HG03439 (cell line): ENCODE data around the gene RPL7A.
"Not testable (repeated sequence)": the region's sequence is repeated elsewhere in the genome, so short reads cannot be mapped to it uniquely, and the experiment has no call there.

Experiments used
- ATAC-seq: cut with Tn5 transposase; IDR thresholded peaks from one replicate; pipeline ENCODE4 v1.9.1; 2021; ENCODE audit warnings: mild to moderate bottlenecking, moderate library complexity; ENCODE audit not compliant: unreplicated experiment

Gene RPL7A

DNA sequence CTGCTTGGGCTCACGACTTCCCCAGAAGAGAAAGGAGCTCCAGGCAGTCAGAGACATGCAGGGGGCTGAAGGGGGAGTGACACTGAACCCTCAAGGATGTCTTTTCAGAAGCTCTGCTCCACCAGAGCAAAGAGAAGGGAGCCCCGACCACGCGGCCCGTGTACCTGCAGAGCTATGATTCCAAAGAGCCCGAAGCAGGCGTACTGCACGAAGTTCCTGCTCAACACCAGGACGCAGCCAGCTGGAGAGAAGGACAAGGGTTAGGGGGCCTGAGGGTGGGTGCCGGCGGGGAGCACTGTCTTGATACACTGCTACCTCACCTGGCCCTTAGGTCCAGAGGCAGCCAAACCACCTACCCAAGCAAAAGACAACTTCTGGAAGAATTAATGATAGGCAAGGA is 18.4 kb downstream of the RPL7A start:
- ATAC-seq, result no peak

DNA sequence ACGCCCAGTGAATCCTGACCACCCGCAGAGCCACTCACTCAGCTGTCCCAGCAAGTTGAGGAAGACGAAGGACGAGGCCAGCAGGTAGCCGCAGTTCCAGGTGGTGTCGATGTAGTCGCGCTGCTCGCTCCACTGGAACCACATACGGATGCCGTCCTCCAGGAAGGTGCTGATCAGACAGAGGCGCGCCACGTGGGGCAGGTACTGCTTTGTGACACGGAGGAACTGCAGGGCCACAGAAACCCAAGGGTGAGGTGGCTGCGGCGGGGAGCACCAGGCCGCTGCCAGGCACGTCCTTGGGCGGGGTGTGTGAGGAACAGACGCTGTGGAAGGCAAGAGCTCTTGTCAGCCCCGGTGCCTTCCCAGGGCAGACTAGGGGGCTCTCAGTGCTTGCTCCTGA is 19.2 kb downstream of the RPL7A start:
- no peak for ATAC-seq

DNA sequence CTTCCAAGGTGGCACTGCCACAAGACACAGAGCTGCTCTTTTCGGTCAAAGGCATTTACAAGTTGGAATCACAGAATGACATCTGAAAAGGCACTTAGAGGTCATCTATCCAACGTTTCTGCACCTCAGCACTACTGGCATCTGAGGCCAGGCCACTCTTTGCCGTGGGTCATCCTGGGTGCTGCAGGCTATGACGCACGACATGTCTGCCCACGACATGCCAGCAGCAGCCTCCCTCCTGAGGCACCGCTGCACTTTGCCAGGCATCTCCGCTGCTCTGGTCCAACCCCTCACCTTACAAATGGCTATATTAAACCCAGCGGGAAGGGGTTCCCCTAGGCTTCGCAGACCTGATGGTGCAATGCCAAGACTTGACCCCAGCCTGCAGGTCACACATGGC is 19.8 kb downstream of the RPL7A start:
- no peak for ATAC-seq

- ATAC-seq, result no peak
Measured at GRCh38 chr9:133368249-133368881, 20.3 kb downstream of the RPL7A start.

- no peak for ATAC-seq
Measured at GRCh38 chr9:133369422-133369821, 21.4 kb downstream of the RPL7A start.

- no peak for ATAC-seq
Measured at GRCh38 chr9:133369933-133370332, 21.9 kb downstream of the RPL7A start.

GRCh38 chr9:133370685-133371084 is 22.7 kb downstream of the RPL7A start:
- no peak for ATAC-seq

DNA sequence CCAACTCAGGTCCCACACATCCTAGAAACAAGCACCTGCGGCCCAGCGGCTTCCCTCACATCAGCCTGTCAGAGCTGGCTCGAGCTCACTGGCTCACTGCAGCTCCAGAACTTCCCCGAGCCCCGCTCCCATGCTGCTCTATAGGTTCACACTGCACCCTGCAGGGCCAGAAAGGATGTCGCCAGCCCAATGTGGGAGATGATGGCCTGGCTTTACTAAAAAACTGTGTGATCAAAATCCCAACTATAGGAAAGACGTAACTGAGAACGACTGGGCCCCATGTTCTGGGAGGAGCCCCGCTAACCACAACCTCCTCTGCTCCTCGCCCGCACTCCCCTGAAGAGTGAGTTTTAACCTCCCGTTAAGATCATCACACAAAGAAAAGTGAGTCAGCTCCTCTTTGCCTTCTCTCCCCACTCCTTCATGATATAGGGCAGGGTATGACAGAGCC is 23.3 kb downstream of the RPL7A start:
- no peak for ATAC-seq

DNA sequence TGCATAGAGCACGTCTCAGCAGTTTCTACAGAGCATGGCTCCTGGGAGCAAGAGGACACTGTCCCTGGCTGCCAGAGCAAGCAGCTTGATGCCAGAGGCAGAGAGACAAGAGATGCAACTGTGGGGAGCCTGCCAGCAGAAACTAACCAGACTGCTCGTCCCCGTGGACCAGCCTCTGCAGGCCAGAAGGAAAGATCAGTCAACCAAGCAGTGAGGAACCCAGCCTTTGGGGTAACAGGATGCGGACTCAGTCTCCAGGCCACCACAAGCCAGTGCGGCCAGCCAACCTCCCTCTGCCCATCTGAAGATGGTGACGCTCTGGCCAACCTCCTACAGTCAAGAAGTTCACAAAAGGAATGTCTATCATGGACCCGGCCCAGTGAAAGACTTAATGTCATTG is 24.1 kb downstream of the RPL7A start:
- no peak for ATAC-seq

GRCh38 chr9:133374612-133375115 is 26.6 kb downstream of the RPL7A start:
- no peak for ATAC-seq

- ATAC-seq, result peak; percentile 9
Measured at GRCh38 chr9:133375116-133375723, 27.2 kb downstream of the RPL7A start.

DNA sequence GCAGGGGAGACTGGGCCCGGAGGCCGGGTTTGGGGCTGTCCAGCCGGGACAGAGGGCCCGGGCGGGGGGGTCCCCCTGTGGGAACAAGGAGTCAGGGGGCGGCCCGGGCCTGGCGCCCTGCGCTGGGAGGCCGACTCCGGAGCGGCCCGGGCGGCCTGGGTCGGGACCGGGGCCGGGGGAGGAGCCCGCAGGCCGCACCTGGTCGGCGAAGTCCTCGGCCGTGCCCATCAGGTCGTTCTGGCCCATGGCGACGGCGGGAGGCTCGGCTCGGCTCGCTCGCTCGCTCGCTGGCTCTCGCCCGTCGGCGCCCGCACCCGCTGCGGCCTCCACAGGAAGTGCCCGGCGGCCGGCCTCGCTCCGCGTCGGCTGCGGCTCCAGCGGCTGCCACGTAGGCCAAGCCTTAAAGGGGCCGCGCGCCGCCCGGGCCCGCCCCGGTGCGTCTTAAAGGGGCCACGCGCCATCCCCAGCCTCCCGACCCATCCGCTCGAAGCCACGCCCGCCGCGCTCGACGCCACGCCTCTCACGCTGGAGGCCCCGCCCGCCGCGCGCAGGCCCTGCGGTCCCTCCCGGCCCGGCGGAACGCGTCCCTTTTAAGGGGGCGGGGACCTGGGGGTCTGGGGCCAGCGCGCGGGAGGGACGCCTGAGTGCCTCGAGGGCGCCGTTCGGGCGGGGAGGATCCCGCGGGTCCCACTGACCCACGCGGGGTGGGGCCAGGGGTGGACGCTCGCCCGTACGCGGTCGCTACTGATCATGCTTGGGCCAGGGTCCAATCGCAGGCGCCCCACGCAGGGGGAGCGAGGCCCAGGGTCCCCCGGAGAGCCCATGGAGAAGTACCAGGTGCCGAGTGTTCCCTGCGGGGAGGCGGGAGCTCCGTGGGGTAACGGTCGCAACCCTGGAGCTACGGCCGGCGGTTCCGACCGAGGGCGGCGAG is 28.0 kb downstream of the RPL7A start, which contains the start of the genes STKLD1 and SURF4:
Gene STKLD1 (plus strand): TSS at position 643 of the 931 bp plus-strand sequence. CDS start 108 bp downstream, at position 751.
Gene SURF4 (minus strand): TSS at position 337 of the 931 bp plus-strand sequence. CDS start 91 bp downstream, at position 246.
- ATAC-seq, result peak; percentile 91

- ATAC-seq, result not testable (repeated sequence)
Measured at GRCh38 chr9:133377280-133377679, 29.3 kb downstream of the RPL7A start.

DNA sequence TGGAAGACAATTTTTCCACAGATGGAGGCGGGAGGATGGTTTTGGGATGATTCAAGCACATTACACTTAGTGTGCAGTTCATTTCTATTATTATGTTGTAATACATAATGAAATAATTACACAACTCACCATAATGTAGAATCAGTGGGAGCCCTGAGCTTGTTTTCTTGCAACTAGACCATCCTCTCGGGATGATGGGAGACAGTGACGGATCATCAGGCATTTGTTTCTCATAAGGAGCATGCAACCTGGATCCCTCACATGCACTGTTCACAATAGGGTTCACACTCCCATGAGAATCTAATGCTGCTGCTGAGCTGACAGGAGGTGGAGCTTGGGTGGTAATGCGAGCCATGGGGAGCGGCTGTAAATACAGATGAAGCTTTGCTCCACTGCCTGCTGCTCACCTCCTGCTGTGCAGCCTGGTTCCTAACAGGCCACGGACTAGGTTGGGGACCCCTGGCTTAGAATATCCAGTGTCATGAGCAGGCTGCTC is 29.8 kb downstream of the RPL7A start:
- ATAC-seq, result no peak

- no peak for ATAC-seq
Measured at GRCh38 chr9:133378408-133378962, 30.5 kb downstream of the RPL7A start.

- ATAC-seq, result no peak
Measured at GRCh38 chr9:133379153-133380086, 31.4 kb downstream of the RPL7A start.

DNA sequence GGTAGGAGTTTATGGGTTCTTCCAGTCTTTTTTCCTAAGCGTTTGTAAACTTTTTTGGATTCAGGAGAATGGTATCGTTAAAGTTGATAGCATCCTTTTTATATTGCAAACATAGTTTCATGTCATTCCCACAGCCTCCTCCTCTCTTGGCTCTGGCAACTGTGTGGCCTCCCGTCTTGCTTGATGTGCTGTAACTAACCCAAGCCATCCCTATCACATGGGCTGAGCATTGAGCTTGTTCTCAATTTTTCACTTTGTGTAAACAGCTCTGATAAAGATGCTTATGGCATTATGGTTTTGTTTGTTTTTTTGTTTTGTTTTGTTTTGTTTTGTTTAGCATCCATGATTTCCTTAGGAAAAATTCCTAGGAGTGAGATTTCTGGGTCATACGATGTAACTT is 32.7 kb downstream of the RPL7A start:
- ATAC-seq, result no peak

DNA sequence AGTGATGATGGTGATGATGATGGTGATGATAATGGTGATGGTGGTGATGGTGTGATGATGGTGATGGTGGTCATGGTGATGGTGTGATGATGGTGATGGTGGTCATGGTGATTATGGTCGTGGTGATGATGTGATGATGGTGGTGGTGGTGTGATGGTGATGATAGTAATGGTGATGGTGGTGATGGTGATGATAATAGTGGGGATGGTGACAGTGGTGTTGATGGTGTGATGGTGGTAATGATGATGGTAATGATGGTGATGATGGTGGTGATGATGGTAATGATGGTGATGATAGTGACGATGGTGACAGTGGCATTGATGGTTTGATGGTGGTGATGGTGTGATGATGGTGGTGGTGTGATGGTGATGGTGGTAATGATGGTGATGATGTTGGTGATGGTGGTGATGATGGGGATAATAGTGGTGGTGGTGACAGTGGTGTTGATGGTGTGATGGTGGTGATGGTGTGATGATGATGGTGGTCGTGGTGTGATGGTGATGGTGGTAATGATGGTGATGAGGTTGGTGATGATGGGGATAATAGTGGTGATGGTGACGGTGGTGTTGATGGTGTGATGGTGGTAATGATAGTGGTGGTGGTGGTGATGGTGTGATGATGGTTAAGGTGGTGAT is 34.6 kb downstream of the RPL7A start:
- no peak for ATAC-seq

DNA sequence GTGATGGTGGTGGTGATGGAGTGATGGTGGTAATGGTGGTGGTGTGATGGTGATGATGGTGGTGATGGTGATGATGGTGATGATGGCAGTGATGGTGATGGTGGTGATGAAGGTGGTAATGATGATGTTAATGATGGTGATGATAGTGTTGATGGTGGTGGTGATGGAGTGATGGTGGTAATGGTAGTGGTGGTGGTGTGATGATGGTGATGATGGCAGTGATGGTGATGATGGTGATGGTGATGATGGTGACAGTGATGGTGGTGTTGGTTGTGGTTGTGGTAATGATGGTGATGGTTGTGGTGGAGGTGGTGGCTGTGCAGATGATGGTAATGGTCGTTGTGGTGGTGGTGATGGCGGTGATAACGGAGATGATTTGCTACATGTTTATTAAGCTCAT is 35.4 kb downstream of the RPL7A start:
- no peak for ATAC-seq
